ENCODE data around the gene GALNT17. TPM values are rescaled to one million over a fixed set of nuclear protein-coding genes. Genes with fewer than 3 reads are reported as not detected.

GALNT17 gene
- total and polyA plus RNA-seq, 12 donors = 0.94 to 37.5 (median 8.1) TPM

GRCh38 chr7:71243736-71244410 lies 111.9 kb downstream of the GALNT17 start:
- intact Hi-C loops (cut with DNase I) = no loop called here
- 58 to 72% (median 66%) methylated on average over 8 of the region's 8 CpGs for WGBS, 4 donors
- H3K4me1 ChIP-seq (replicated peaks in 1 of 2) = no peaks in the 10 kb centered on the region
- no peak overlapping the region for H3K4me3 ChIP-seq
- no peaks in the 10 kb centered on the region for H3K9me3 ChIP-seq (replicated peaks in 1 of 3)
- H3K27me3 ChIP-seq = no peaks in the 10 kb centered on the region
- no peak for TF ChIP-seq POLR2A (IDR thresholded peaks at IDR 0.05)
- TF ChIP-seq CTCF (IDR thresholded peaks at IDR 0.05) = no peak
- no peak overlapping the region for H3K27ac ChIP-seq
- no peaks in the 10 kb centered on the region for H3K36me3 ChIP-seq (replicated peaks in 1 of 2)
- DNase-seq = no peak

- no peak overlapping the region for H3K27ac ChIP-seq
- DNase-seq = no peak
- no peak overlapping the region for H3K4me3 ChIP-seq
- 82 to 85% (median 83%) methylated on average over 7 of the region's 7 CpGs for WGBS, 4 donors
- no peaks in the 10 kb centered on the region for H3K36me3 ChIP-seq (replicated peaks in 1 of 2)
- no peaks in the 10 kb centered on the region for H3K9me3 ChIP-seq (replicated peaks in 1 of 3)
- H3K4me1 ChIP-seq (replicated peaks in 1 of 2) = no peaks in the 10 kb centered on the region
- intact Hi-C loops (cut with DNase I) = no loop called here
- no peak for TF ChIP-seq POLR2A (IDR thresholded peaks at IDR 0.05)
- no peak for TF ChIP-seq CTCF (IDR thresholded peaks at IDR 0.05)
- no peaks in the 10 kb centered on the region for H3K27me3 ChIP-seq
Observed at GRCh38 chr7:71245038-71245437, 113.1 kb downstream of the GALNT17 start.

- no peak for DNase-seq
- Histone ChIP-seq H3K4me3 (no peak overlapping the region), H3K27ac (no peak overlapping the region), H3K9me3 (replicated peaks in 1 of 3) (no peaks in the 10 kb centered on the region), H3K27me3 (no peaks in the 10 kb centered on the region), H3K4me1 (replicated peaks in 1 of 2) (no peaks in the 10 kb centered on the region), H3K36me3 (replicated peaks in 1 of 2) (no peaks in the 10 kb centered on the region)
- WGBS, 4 donors = 78 to 87% (median 79%) methylated on average over 4 to 6 of the region's 6 CpGs
- no peak for TF ChIP-seq CTCF (IDR thresholded peaks at IDR 0.05)
- no peak for TF ChIP-seq POLR2A (IDR thresholded peaks at IDR 0.05)
- intact Hi-C loops (cut with DNase I) = no loop called here
Observed at GRCh38 chr7:71251706-71252105, 119.8 kb downstream of the GALNT17 start.

GRCh38 chr7:71254751-71255150 lies 122.8 kb downstream of the GALNT17 start:
- Histone ChIP-seq H3K36me3 (replicated peaks in 1 of 2) (no peaks in the 10 kb centered on the region), H3K4me1 (replicated peaks in 1 of 2) (no peaks in the 10 kb centered on the region), H3K4me3 (no peak overlapping the region), H3K9me3 (replicated peaks in 1 of 3) (no peaks in the 10 kb centered on the region), H3K27me3 (no peaks in the 10 kb centered on the region), H3K27ac (no peak overlapping the region)
- intact Hi-C loops (cut with DNase I) = no loop called here
- DNase-seq = no peak
- WGBS, 4 donors = 77 to 97% (median 88%) methylated on average over 3 of the region's 3 CpGs
- TF ChIP-seq POLR2A (IDR thresholded peaks at IDR 0.05) (no peak), CTCF (IDR thresholded peaks at IDR 0.05) (no peak)
